Trophoblast cell (in vitro differentiated cells and primary cell): ENCODE measurements around the gene LCLAT1.
A peak's percentile ranks its signal among the peaks of the same experiment; 100 is the strongest.

Source experiments
- DNase-seq, 2 donors: peaks; one replicate each; pipeline ENCODE4 v3.0.0-alpha.2; 2016
- H2AFZ ChIP-seq: 2 replicates; pipeline ENCODE4 v1.6.1; 2013; ENCODE audit warnings: low read length, moderate library complexity, mild to moderate bottlenecking; ENCODE audit not compliant: insufficient read depth, poor library complexity
- H2AK5ac ChIP-seq: 2 replicates; pipeline ENCODE4 v1.6.1; 2013; ENCODE audit warnings: mild to moderate bottlenecking, low read length
- H2BK120ac ChIP-seq: 2 replicates; pipeline ENCODE4 v1.6.1; 2013; ENCODE audit warnings: low read length, mild to moderate bottlenecking, moderate library complexity; ENCODE audit not compliant: insufficient read depth, poor library complexity
- H2BK12ac ChIP-seq: 2 replicates; pipeline ENCODE4 v1.6.1; 2013; ENCODE audit warnings: mild to moderate bottlenecking, low read length, moderate library complexity
- H2BK5ac ChIP-seq: 2 replicates; pipeline ENCODE4 v1.6.1; 2013; ENCODE audit warnings: low read length, low read depth, moderate library complexity, mild to moderate bottlenecking; ENCODE audit not compliant: poor library complexity
- H3K14ac ChIP-seq: 2 replicates; pipeline ENCODE4 v1.6.1; 2013; ENCODE audit warnings: mild to moderate bottlenecking, low read length
- H3K18ac ChIP-seq: 2 replicates; pipeline ENCODE4 v1.6.1; 2013; ENCODE audit warnings: mild to moderate bottlenecking, low read length
- H3K23ac ChIP-seq: 2 replicates; pipeline ENCODE4 v1.6.1; 2013; ENCODE audit warnings: low read length
- H3K27ac ChIP-seq: 2 replicates; pipeline ENCODE4 v1.5.1; 2013; ENCODE audit warnings: low read depth, mild to moderate bottlenecking, inconsistent platforms, low read length, moderate library complexity
- H3K27me3 ChIP-seq: 2 replicates; pipeline ENCODE4 v1.6.1; 2013; ENCODE audit warnings: inconsistent platforms, mild to moderate bottlenecking, low read length, moderate library complexity; ENCODE audit not compliant: insufficient read depth
- H3K36me3 ChIP-seq, 2 experiments: 1 replicate in 1 of 2; 2 replicates in 1 of 2; pipeline ENCODE4 v1.6.1; 2013; ENCODE audit warnings: low read length in 2 of 2, mild to moderate bottlenecking in 2 of 2, moderate library complexity in 1 of 2; ENCODE audit not compliant: insufficient read depth in 2 of 2, control insufficient read depth in 1 of 2
- H3K4ac ChIP-seq: 2 replicates; pipeline ENCODE4 v1.6.1; 2013; ENCODE audit warnings: low read depth, mild to moderate bottlenecking, low read length, moderate library complexity
- H3K4me1 ChIP-seq, 2 experiments: 1 replicate in 1 of 2; 2 replicates in 1 of 2; pipeline ENCODE4 v1.6.1; 2013; ENCODE audit warnings: low read length in 2 of 2, mild to moderate bottlenecking in 2 of 2, moderate library complexity in 1 of 2; ENCODE audit not compliant: insufficient read depth in 2 of 2, control insufficient read depth in 1 of 2
- H3K4me2 ChIP-seq: 2 replicates; pipeline ENCODE4 v1.6.1; 2013; ENCODE audit warnings: inconsistent platforms, mild to moderate bottlenecking, low read length, moderate library complexity
- H3K4me3 ChIP-seq: 2 replicates; pipeline ENCODE4 v1.5.1; 2013; ENCODE audit warnings: mild to moderate bottlenecking, low read depth, low read length, inconsistent platforms
- H3K79me1 ChIP-seq: one replicate; pipeline ENCODE4 v1.6.1; 2013; ENCODE audit warnings: low read length
- H3K79me2 ChIP-seq: 2 replicates; pipeline ENCODE4 v1.6.1; 2013; ENCODE audit warnings: low read length, mild to moderate bottlenecking; ENCODE audit not compliant: control insufficient read depth, insufficient read depth, poor library complexity
- H3K9ac ChIP-seq: 2 replicates; pipeline ENCODE4 v1.6.1; 2013; ENCODE audit warnings: mild to moderate bottlenecking, low read length
- H3K9me3 ChIP-seq: 2 replicates; pipeline ENCODE4 v1.6.1; 2013; ENCODE audit warnings: low read depth, mild to moderate bottlenecking, control low read depth, inconsistent platforms, low read length; ENCODE audit not compliant: insufficient read depth
- H4K12ac ChIP-seq: 2 replicates; pipeline ENCODE4 v1.6.1; 2013; ENCODE audit warnings: low read depth, mild to moderate bottlenecking, low read length, moderate library complexity
- H4K8ac ChIP-seq: 2 replicates; pipeline ENCODE4 v1.6.1; 2013; ENCODE audit warnings: low read depth, mild to moderate bottlenecking, low read length, moderate library complexity
- H4K91ac ChIP-seq: one replicate; pipeline ENCODE4 v1.6.1; 2013; ENCODE audit warnings: low read depth, mild to moderate bottlenecking, low read length, moderate library complexity
- WGBS: extraction: QIAGEN DNeasy Blood & Tissue Kit; methylation state at CpG from one replicate; pipeline ENCODE4 v1.1.7; 2013; ENCODE audit warnings: missing lambda C conversion rate; ENCODE audit not compliant: insufficient read length, insufficient coverage; ENCODE audit errors: extremely low coverage; 5-methylcytosine and 5-hydroxymethylcytosine counted together

Gene LCLAT1

DNA sequence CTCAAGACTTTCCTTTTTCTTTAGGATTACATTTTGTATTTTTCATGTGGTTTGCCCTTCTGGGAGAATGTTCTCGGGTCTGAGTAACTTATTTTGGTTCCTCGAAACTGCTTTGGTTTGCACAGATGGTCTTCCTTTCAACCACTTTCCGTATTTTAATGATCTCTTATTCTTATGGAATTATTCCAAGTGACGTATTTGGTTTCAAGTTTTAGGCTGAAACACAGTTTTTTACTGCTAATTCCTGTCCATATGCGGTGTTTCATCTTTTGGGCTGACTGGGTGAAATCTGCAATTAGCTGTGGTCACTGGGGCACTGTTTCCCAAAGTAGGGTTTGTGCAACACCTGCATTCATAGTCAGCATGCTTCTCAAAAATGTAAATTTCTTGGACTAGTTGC is 237.5 kb downstream of the LCLAT1 start:
- Histone ChIP-seq H2AFZ (no peak overlapping the region), H3K9ac (no peak overlapping the region), H3K4me1 (peaks cover 0 to 3% of the 10 kb centered on the region in 2 experiments), H3K18ac (no peak overlapping the region), H3K4me2 (no peak overlapping the region), H3K23ac (no peak overlapping the region), H3K79me2 (no peaks in the 10 kb centered on the region), H3K14ac (no peak overlapping the region), H2AK5ac (no peak overlapping the region), H3K27ac (no peak overlapping the region), H3K9me3 (peaks cover 2% of the 10 kb centered on the region), H2BK120ac (no peak overlapping the region), H3K4ac (no peak overlapping the region), H3K27me3 (no peaks in the 10 kb centered on the region), H2BK5ac (no peak overlapping the region), H3K36me3 (no peaks in the 10 kb centered on the region), H3K79me1 (peaks cover 3% of the 10 kb centered on the region), H3K4me3 (no peak overlapping the region), H4K8ac (no peak overlapping the region), H4K91ac (no peak overlapping the region), H2BK12ac (no peak overlapping the region), H4K12ac (no peak overlapping the region)
- DNase-seq = no peak
- WGBS = no CpG with 5 or more reads among the region's 5 CpGs

DNA sequence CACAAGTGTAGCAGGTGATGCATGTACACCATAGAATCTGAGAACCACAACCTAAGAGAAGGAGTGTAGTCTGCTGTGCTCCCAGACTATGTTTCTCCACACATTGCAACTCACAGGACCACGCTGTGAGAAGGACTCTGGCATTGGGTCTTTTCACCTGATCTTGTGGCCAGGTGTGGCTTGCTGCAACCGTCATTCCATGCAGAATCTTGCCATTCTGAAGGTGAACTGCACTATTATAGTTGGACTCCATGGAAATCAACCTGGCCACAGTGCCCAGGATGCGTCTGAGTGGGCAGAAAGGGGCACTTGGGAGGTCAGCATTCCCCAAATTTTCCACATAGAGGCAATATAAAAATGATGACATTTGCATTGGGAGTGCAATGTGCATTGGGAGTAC is 237.9 kb downstream of the LCLAT1 start:
- Histone ChIP-seq H2AK5ac (no peak overlapping the region), H3K79me2 (no peaks in the 10 kb centered on the region), H3K9ac (no peak overlapping the region), H3K4me2 (no peak overlapping the region), H2AFZ (no peak overlapping the region), H3K36me3 (no peaks in the 10 kb centered on the region), H2BK120ac (no peak overlapping the region), H3K79me1 (peaks cover 4% of the 10 kb centered on the region), H4K91ac (no peak overlapping the region), H3K14ac (no peak overlapping the region), H3K27me3 (no peaks in the 10 kb centered on the region), H2BK5ac (no peak overlapping the region), H3K4ac (no peak overlapping the region), H3K9me3 (peaks cover 2% of the 10 kb centered on the region), H3K4me3 (no peak overlapping the region), H4K8ac (no peak overlapping the region), H2BK12ac (no peak overlapping the region), H3K27ac (no peak overlapping the region), H4K12ac (no peak overlapping the region), H3K23ac (no peak overlapping the region), H3K18ac (no peak overlapping the region), H3K4me1 (peaks cover 0 to 3% of the 10 kb centered on the region in 2 experiments)
- DNase-seq = no peak
- WGBS = no CpG with 5 or more reads among the region's 3 CpGs

DNA sequence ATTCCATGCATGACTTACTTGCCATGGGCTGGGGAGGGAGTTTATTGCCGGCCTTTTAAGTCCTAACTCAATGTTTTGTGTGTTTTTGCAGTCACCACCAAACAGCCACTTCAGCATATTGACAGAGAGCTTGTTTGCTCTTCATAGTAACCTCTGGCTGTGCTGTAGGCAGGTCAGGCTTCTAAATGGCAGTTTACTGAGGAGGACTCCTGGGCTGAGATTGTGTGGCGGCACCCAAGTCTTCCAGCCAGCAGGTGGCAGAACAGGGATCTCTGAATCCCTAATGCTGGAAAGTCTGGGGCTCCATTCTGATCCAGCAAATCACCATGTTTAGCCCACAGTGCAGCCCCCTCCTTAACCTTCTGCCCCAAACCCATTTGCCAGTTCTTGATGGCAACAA is 239.0 kb downstream of the LCLAT1 start:
- H4K12ac ChIP-seq = no peak overlapping the region
- no peak overlapping the region for H4K91ac ChIP-seq
- peak in 1 of 2 donors; percentile 14 for DNase-seq
- no CpG with 5 or more reads among the region's 2 CpGs for WGBS
- no peak overlapping the region for H3K27ac ChIP-seq
- H4K8ac ChIP-seq = no peak overlapping the region
- no peak overlapping the region for H3K4ac ChIP-seq
- H3K23ac ChIP-seq = no peak overlapping the region
- no peaks in the 10 kb centered on the region for H3K27me3 ChIP-seq
- no peak overlapping the region for H3K14ac ChIP-seq
- no peak overlapping the region for H2BK12ac ChIP-seq
- H3K79me2 ChIP-seq = no peaks in the 10 kb centered on the region
- H2BK5ac ChIP-seq = no peak overlapping the region
- H3K18ac ChIP-seq = no peak overlapping the region
- no peak overlapping the region for H2AFZ ChIP-seq
- H2BK120ac ChIP-seq = no peak overlapping the region
- peaks cover 4% of the 10 kb centered on the region for H3K79me1 ChIP-seq
- H3K9me3 ChIP-seq = peaks cover 2% of the 10 kb centered on the region
- H3K4me1 ChIP-seq = peaks cover 0 to 3% of the 10 kb centered on the region in 2 experiments
- no peaks in the 10 kb centered on the region for H3K36me3 ChIP-seq
- H3K4me2 ChIP-seq = no peak overlapping the region
- no peak overlapping the region for H2AK5ac ChIP-seq
- no peak overlapping the region for H3K4me3 ChIP-seq
- no peak overlapping the region for H3K9ac ChIP-seq

DNA sequence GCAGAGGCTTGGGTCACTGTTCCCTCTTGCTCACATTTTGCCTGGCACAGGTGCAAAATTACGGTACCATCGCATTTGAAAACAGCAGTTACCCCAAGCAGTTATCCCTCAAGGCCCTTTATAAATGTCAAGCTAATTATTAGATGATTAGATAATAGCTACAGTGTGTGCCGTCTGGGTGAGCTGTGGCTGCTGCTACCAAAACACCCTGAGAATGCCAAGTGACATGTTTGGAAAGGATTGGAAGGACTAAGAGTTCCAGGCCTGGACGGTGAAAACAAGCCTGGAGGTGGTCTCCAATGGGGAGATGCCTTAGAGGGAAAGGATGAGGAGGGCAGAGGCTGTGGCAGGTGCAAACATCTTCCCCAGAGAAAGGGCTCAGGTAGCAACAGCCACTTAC is 239.6 kb downstream of the LCLAT1 start:
- no CpG with 5 or more reads among the region's 4 CpGs for WGBS
- Histone ChIP-seq H3K23ac (no peak overlapping the region), H3K14ac (no peak overlapping the region), H3K4ac (no peak overlapping the region), H3K4me1 (peaks cover 0 to 3% of the 10 kb centered on the region in 2 experiments), H3K27me3 (no peaks in the 10 kb centered on the region), H3K79me2 (no peaks in the 10 kb centered on the region), H3K4me2 (no peak overlapping the region), H3K36me3 (no peaks in the 10 kb centered on the region), H3K4me3 (no peak overlapping the region), H3K9ac (no peak overlapping the region), H2AK5ac (no peak overlapping the region), H3K18ac (no peak overlapping the region), H2BK12ac (no peak overlapping the region), H4K91ac (no peak overlapping the region), H3K79me1 (peaks cover 4% of the 10 kb centered on the region), H4K12ac (no peak overlapping the region), H3K27ac (no peak overlapping the region), H4K8ac (no peak overlapping the region), H2BK120ac (no peak overlapping the region), H2BK5ac (no peak overlapping the region), H2AFZ (no peak overlapping the region), H3K9me3 (peaks cover 3% of the 10 kb centered on the region)
- no peak for DNase-seq
